ENCODE results near the gene MCL1.

MCL1 gene

DNA sequence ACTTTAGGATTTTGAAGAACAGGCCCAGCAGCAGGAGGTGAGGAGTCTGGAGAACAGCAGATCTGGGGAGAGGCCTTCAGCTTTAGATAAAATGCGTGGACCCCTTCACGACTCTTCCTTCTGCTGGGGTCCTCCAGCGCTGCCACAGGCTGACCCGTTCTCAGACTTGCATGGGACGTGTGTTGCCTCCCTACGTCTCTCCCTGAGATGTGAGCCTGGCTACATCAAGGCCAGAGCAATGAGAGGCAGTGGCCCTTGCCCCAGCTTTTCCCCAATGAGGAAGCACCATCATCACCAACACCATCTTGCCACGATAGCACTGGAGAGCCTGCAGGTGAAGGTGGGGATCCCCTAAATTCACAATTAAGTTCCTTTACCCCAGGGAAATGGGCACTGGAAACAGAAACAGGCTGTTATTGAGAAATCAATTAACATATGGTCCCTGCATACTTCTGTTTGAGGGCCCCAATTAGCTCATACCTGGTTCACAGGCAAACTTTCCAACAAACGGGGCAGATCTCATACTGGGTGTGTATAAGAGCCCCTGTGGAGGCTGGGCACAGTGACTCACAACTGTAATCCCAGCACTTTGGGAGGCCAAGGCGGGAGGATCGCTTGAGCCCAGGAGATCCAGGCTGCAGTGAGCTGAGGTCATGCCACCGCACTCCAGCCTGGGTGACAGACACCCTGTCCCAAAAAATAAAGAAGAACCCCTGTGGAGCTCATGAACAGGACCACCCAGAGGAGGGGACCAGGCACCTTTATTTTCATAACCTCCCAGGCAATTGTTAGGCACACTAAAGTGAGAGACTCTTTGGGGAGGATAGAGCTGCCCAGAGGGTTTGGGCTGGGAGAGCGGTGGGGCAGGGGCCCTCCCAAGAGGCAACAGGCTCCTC lies 42.3 kb downstream of the MCL1 start:
- DNase-seq: no peak

DNA sequence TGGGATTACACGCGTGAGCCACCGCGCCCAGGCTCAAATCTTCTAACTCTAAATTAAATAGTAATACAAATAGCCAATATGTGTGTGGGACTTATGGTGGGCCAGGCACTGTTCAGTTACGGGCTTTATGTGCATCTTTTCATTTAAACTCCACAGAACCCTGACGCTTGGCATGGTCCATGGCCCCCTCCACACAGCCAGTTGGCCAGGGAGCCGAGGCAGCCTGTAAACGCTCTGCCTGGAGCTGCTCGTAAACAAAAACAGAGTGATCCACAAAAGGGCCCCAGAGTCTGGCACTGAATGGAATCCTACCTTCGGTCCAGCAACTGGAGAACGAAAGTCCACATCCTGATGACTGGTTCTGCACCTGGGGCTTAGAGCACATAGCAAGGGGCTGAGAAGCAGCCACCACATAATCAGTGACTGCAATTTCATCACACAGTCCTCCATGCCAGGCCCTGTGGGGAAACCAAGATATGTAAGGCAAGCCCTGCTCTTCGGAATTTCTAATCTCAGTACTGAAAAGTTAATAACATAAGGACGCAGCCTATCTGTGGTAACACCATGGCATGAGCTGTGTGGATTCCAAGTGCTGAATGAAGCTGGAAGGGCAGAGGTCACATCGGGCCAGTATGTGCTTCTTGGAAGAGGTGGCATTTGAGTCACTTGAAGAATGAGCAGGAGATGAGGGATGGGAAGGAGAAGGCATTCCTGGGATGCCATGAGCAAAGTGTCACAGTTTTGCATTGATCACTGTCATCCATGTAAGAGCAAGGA lies 43.7 kb downstream of the MCL1 start:
- DNase-seq: no peak

DNA sequence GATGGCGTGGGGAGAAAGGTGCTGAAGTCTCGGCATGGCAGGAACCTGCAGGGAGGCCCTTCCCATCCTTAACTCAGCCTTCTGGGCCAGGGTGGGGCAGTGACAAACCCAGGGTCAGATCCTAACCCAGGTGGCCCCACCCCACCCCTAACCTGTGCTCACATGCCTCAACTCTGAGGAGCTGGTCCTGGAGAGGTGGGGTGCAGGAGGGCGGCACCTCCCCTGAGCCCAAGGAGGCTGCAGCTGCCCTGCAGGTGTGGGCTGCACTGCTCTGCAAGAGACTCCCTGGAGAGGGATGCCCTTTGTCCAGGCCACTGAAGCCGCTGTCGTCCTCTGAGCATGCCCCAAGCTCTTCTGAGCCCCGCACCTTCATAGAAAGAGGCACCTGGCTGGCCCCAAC lies 45.4 kb downstream of the MCL1 start:
- DNase-seq: no peak

DNA sequence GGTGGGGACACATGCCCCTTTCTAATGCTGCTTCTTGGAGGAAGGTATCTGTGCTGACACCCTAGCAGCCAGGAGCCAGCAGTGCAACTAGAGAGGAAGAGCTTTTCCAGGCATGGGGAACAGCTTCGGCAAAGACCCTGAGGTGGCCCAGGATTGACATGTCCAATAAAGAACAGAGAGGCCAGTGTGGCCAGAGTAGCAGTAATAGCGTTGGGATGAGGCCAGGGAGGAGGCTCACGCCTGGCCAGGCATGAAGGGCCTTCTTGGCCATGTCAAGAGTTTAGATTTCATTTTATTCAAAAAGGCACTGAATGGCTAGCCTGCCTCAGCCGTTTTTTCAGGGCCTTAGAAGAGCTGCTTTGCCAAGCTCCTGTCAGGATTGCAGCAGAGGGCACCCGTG lies 46.5 kb downstream of the MCL1 start:
- no peak for DNase-seq

DNA sequence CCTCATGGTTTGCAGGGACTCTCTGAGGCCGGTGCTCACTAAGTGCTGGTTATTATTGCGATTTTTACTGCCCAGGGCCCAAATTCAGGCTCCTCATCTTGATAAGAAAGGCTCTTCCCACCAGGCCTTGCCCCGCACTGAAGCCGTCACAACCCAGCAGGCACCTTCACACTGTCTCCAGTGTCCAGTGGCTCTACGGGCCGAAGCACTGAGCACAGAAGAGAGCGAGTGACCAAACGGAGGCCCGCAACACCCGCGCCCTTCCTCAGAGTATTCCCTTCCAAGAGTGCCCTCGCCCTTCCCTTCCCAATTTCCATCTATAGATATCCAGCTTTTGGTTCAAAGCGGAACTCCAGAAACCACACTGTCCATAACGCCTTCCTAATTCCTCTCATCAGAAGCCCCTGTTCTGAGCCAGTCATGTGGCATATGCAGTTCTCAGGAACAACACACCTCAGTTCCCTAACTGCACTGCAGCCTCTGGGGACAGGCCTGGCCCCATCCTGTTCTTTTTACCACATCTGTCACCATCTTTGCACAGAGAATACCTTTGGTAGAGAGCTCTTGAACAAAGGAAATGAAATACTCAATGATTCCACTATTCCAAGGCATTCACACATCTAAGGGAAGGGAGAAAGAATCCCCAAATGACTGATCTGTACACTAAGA lies 48.8 kb downstream of the MCL1 start:
- no peak for DNase-seq

DNA sequence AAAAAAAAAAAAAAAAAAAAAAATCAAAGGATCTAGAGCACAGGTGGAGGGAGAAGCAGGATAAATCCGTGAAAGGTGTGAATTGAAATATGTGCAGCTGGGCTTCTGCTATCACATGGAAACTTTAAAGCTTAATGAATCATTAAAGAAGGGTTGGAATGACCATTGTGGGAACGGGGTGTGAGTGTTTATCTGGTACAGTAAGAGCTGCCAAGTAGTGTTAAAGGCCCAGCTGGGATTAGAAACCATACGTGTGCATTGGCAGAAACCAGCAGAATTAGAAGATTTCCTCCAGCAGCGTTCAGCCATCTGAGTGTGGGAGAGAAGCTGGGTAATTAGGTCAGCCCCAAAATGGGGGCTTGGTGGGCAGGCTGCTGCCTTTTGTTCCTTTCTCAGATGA lies 50.4 kb downstream of the MCL1 start:
- no peak for DNase-seq

DNA sequence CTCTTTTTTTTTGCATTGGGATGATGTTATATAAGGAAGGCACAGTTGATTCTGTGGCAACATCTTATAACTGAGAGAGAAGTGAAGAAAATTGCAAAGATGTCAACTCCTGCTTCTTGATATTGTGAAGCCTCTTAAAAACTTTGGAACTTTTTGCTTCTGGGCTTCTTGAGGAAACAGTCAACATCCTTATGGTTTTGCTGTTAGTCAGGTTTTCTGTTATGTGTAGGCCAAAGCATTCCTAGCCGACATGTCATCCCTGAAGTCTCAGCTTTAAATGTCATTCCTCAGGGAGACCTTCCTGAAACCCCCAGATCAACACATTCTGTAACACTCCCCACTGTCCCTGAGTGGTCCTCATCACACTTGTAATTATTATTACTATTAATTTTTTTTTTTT lies 51.2 kb downstream of the MCL1 start:
- DNase-seq: no peak

DNA sequence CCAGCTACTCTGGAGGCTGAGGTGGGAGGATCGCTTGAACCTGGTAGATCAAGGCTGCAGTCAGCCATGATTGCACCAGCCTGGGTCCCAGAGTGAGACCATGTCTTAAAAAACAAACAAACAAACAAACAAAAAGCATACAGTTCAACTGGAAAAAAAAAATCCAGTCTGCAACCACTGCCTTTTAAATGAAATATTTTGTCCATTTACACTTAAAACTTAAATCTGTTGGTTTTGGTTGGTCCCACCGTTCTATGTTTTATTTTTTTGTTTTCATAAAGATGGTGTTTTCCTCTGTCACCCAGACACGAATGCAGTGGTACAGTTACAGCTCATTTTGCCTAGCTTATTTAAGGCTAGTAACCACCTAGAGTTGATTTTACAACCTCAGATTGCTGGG lies 54.1 kb downstream of the MCL1 start:
- DNase-seq: no peak

Data from activated CD8-positive, alpha-beta memory T cell treated with anti-CD3 and anti-CD28 coated beads, Interleukin-2, amount 50 U/mL, for 48 hours (primary cell).